WTC11 (cell line): ENCODE results near the gene MMP11. TPM values are rescaled to one million over a fixed set of nuclear protein-coding genes. Genes with fewer than 3 reads are reported as not detected.

Experiments
- ATAC-seq: fragments of 200-7000 bp; cut with Tn5 transposase; 2 replicates; pipeline ENCODE4 v1.10.0; 2021; ENCODE audit warnings: mild to moderate bottlenecking, moderate library complexity
- CTCF ChIA-PET: fragments of 300-600 bp; sonication (Branson Sonifier 250); formaldehyde crosslinking; loops from one replicate; lab custom pipeline; 2021; ENCODE audit warnings: antibody characterized with exemption; lab: Charles Lee
- POLR2A ChIA-PET: fragments of 350-600 bp; sonication (Branson Sonifier 250); formaldehyde crosslinking; loops from one replicate; lab custom pipeline; 2021; ENCODE audit warnings: antibody characterized with exemption; lab: Charles Lee
- DNase-seq: peaks from one replicate; pipeline ENCODE4 v3.0.0; 2021; ENCODE audit warnings: low spot score
- H3K27ac Mint-ChIP-seq: 2 replicates; pipeline ENCODE4 v1.8.0; 2021; ENCODE audit warnings: mixed read lengths
- H3K27me3 Mint-ChIP-seq: 2 replicates; pipeline ENCODE4 v1.8.0; 2021; ENCODE audit warnings: low read depth, mild to moderate bottlenecking, moderate library complexity, mixed read lengths
- H3K36me3 Mint-ChIP-seq: 2 replicates; pipeline ENCODE4 v1.8.0; 2021; ENCODE audit warnings: mixed read lengths
- H3K4me1 Mint-ChIP-seq: 2 replicates; pipeline ENCODE4 v1.8.0; 2022; ENCODE audit warnings: mixed read lengths
- H3K4me3 Mint-ChIP-seq: 2 replicates; pipeline ENCODE4 v1.8.0; 2021; ENCODE audit warnings: mild to moderate bottlenecking, moderate library complexity, mixed read lengths
- H3K9me3 Mint-ChIP-seq: 2 replicates; pipeline ENCODE4 v1.8.0; 2021; ENCODE audit warnings: mixed read lengths
- CBFB ChIP-seq: sonication (generic); formaldehyde crosslinking; IDR thresholded peaks from 2 replicates; pipeline ENCODE4 v1.8.1; 2022; ENCODE audit warnings: mild to moderate bottlenecking, low read depth, missing genetic modification reagents
- CREM ChIP-seq: sonication (generic); formaldehyde crosslinking; IDR thresholded peaks from 2 replicates; pipeline ENCODE4 v1.8.1; 2022; ENCODE audit warnings: mild to moderate bottlenecking, missing genetic modification reagents, moderate library complexity
- HMGXB4 ChIP-seq: sonication (generic); formaldehyde crosslinking; IDR thresholded peaks from 2 replicates; pipeline ENCODE4 v1.8.1; 2023; ENCODE audit warnings: mild to moderate bottlenecking, moderate library complexity, missing genetic modification reagents
- JUN ChIP-seq: sonication (generic); formaldehyde crosslinking; IDR thresholded peaks from 2 replicates; pipeline ENCODE4 v1.8.0; 2023; ENCODE audit warnings: mild to moderate bottlenecking, missing genetic modification reagents
- MXD4 ChIP-seq: fragments of 250-450 bp; sonication (Bioruptor Pico); IDR thresholded peaks from 2 replicates; pipeline ENCODE4 v1.8.0; 2021; ENCODE audit warnings: mild to moderate bottlenecking, moderate library complexity, borderline replicate concordance
- NFYB ChIP-seq: sonication (generic); formaldehyde crosslinking; conservative IDR thresholded peaks from 2 replicates; pipeline ENCODE4 v1.8.0; 2022; ENCODE audit warnings: low read depth, missing genetic modification reagents
- SP1 ChIP-seq: sonication (generic); formaldehyde crosslinking; conservative IDR thresholded peaks from 2 replicates; pipeline ENCODE4 v1.8.1; 2022; ENCODE audit warnings: missing genetic modification reagents
- TEAD4 ChIP-seq: sonication (generic); formaldehyde crosslinking; IDR thresholded peaks from 2 replicates; pipeline ENCODE4 v1.8.0; 2022; ENCODE audit warnings: mild to moderate bottlenecking, missing genetic modification reagents
- ZBTB43 ChIP-seq: sonication (generic); formaldehyde crosslinking; IDR thresholded peaks from 2 replicates; pipeline ENCODE4 v1.8.1; 2023; ENCODE audit warnings: mild to moderate bottlenecking, missing genetic modification reagents
- ZNF121 ChIP-seq: sonication (generic); formaldehyde crosslinking; IDR thresholded peaks from 2 replicates; pipeline ENCODE4 v1.8.0; 2023; ENCODE audit warnings: missing genetic modification reagents
- ZNF219 ChIP-seq: sonication (generic); formaldehyde crosslinking; IDR thresholded peaks from 2 replicates; pipeline ENCODE4 v1.8.0; 2023; ENCODE audit warnings: missing genetic modification reagents, mild to moderate bottlenecking, borderline replicate concordance
- ZNF263 ChIP-seq: sonication (generic); formaldehyde crosslinking; IDR thresholded peaks from 2 replicates; pipeline ENCODE4 v1.8.1; 2022; ENCODE audit warnings: low read depth, mild to moderate bottlenecking, moderate library complexity, missing genetic modification reagents
- ZNF416 ChIP-seq: fragments of 250-450 bp; sonication (Bioruptor Pico); IDR thresholded peaks from 2 replicates; pipeline ENCODE4 v1.9.0; 2021; ENCODE audit warnings: mild to moderate bottlenecking, inconsistent platforms
- ZNF423 ChIP-seq: fragments of 250-450 bp; sonication (Bioruptor Pico); IDR thresholded peaks from 2 replicates; pipeline ENCODE4 v2.1.2; 2022; ENCODE audit warnings: mild to moderate bottlenecking, moderate library complexity
- ZNF532 ChIP-seq: fragments of 250-450 bp; sonication (Bioruptor Pico); IDR thresholded peaks from 2 replicates; pipeline ENCODE4 v1.9.0; 2021; ENCODE audit warnings: mild to moderate bottlenecking, borderline replicate concordance
- total RNA-seq: library from RNA; stranded (reverse); gene quantifications from 3 replicates; pipeline ENCODE4 v1.2.3, GENCODE V29; 2021
- TF ChIP-seq, protein P1 (sequence below): sonication (generic); formaldehyde crosslinking; IDR thresholded peaks from 2 replicates; pipeline ENCODE4 v1.8.1; 2022; ENCODE audit warnings: low read depth, mild to moderate bottlenecking, moderate library complexity, missing genetic modification reagents, borderline replicate concordance
- TF ChIP-seq, protein P2 (sequence below): fragments of 250-450 bp; sonication (Bioruptor Pico); conservative IDR thresholded peaks from 2 replicates; pipeline ENCODE4 v1.9.0; 2021; ENCODE audit warnings: mild to moderate bottlenecking
- TF ChIP-seq, protein P3 (sequence below): sonication (generic); formaldehyde crosslinking; IDR thresholded peaks from 2 replicates; pipeline ENCODE4 v1.8.0; 2022; ENCODE audit warnings: mild to moderate bottlenecking, missing genetic modification reagents
- TF ChIP-seq, protein P4 (sequence below): sonication (generic); formaldehyde crosslinking; IDR thresholded peaks from 2 replicates; pipeline ENCODE4 v1.8.1; 2023; ENCODE audit warnings: mild to moderate bottlenecking, missing genetic modification reagents, borderline replicate concordance

MMP11 gene
- total RNA-seq, 1 experiment from 2014 or later = 16.5 TPM

DNA sequence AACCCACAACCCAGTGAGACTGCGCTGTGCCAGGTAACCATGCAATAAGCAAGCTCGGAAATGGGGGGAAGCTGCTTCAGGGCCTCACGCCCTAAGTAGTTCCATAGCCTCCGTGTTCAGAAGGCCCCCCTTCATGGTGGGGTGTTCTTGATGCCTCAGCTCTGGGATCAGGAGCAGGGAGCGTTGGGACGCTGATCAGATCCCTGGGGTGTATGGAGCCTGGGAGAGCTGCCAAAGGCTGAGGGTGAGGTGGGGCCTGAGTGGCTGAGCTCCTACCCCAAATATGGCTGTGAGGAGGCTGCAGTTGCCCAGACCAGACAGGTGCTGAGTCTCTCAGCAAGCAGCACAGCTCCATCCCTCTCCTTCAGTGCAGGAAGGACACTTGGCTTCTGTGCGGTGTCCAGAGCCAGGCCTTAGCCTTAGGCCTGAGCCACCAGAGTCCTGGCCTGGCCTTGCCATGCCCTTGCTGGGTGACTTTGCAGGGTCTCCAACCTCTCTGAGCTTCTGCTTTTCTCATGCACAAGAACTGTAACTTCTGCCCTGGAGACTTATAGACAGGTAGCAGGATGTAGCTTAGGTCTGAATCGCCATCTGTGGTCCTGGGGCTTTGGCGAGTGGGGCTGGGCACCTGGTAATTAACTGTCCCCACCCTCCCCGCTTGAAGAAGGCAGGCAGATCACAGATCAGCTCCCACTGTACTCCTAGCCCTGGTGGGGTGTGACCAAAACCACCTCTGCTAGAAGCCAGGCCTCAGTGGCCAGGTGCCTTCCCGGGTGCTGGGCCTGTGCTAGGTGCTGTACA, 5.3 kb downstream of the MMP11 start (continued):
- TF ChIP-seq ZNF532 (no peak), ZBTB43 (CRISPR knock-in tag) (no peak), ZNF121 (CRISPR knock-in tag) (no peak), ZNF423 (no peak), NFYB (CRISPR knock-in tag) (no peak), SP1 (CRISPR knock-in tag) (no peak), JUN (CRISPR knock-in tag) (no peak), HMGXB4 (CRISPR knock-in tag) (no peak), TEAD4 (CRISPR knock-in tag) (no peak), ZNF219 (CRISPR knock-in tag) (no peak), MXD4 (no peak), ZNF416 (CRISPR knock-in tag) (no peak)
- TF ChIP-seq, protein P1, sequence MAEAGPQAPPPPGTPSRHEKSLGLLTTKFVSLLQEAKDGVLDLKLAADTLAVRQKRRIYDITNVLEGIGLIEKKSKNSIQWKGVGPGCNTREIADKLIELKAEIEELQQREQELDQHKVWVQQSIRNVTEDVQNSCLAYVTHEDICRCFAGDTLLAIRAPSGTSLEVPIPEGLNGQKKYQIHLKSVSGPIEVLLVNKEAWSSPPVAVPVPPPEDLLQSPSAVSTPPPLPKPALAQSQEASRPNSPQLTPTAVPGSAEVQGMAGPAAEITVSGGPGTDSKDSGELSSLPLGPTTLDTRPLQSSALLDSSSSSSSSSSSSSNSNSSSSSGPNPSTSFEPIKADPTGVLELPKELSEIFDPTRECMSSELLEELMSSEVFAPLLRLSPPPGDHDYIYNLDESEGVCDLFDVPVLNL = no peak
- TF ChIP-seq, protein P2, sequence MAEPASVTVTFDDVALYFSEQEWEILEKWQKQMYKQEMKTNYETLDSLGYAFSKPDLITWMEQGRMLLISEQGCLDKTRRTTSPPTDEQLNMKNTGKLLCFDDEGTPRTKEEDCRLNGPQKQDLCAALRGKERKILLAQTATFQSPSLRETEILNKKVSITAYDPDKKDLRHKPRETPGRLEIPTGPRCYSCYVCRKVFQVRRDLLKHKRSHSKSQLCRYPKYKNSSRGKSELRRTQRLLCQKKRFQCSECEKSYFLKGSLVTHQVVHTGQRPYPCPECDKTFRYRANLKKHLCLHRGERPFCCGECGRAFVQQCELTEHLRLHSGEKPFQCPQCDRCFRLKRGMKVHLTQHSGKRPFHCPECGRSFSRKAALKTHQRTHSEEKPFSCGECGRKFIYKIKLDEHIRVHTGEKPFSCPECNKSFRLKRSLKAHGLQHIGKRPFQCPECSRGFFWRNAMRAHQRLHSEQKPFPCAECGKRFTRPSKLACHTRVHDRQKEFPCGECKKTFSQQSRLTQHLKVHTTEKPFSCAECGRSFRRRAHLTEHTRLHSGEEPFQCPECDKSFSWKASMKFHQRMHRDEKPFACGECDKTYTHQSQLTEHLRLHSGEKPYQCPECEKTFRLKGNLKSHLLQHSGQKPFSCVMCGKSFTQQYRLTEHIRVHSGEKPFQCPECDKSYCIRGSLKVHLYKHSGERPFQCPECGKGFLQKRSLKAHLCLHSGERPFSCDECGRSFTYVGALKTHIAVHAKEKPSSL (CRISPR knock-in tag) = no peak
- TF ChIP-seq, protein P3, sequence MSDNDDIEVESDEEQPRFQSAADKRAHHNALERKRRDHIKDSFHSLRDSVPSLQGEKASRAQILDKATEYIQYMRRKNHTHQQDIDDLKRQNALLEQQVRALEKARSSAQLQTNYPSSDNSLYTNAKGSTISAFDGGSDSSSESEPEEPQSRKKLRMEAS = no peak

DNA sequence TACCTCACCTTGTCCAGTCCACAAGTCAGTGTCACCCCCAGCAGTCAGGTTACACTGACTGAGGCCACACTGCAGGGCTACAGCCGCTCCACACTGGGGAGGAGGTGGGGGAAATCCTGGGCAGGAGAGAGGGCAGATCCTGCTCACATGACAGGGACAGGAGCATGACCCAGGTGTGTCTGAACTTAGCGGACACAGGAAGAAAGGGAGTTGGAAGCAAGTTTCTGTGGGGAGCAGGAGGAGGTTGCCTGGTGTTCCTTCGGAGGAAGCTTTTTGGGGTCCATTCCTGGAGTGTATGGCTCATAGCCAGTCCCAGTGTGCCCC, 5.9 kb downstream of the MMP11 start:
- H3K4me3 Mint-ChIP-seq = no peak overlapping the region
- H3K27ac Mint-ChIP-seq = no peak overlapping the region
- no peak for DNase-seq
- ChIA-PET POLR2A (interaction anchor here (1.6 kb wide), 1 partner anchor 78 kb away, joined by 3 read pairs; no protein-coding TSS in a partner anchor), CTCF (interaction anchor here (0.9 to 1.3 kb wide), 3 partner anchors 10 to 71 kb away, joined by 3 to 9 read pairs (median 3); partner anchors contain the start of gene CHCHD10)
- ATAC-seq = no peak
- H3K27me3 Mint-ChIP-seq = peaks cover 18% of the 10 kb centered on the region
- peaks cover 8% of the 10 kb centered on the region for H3K4me1 Mint-ChIP-seq
- no peaks in the 10 kb centered on the region for H3K9me3 Mint-ChIP-seq
- H3K36me3 Mint-ChIP-seq = no peaks in the 10 kb centered on the region
- TF ChIP-seq, protein P4, sequence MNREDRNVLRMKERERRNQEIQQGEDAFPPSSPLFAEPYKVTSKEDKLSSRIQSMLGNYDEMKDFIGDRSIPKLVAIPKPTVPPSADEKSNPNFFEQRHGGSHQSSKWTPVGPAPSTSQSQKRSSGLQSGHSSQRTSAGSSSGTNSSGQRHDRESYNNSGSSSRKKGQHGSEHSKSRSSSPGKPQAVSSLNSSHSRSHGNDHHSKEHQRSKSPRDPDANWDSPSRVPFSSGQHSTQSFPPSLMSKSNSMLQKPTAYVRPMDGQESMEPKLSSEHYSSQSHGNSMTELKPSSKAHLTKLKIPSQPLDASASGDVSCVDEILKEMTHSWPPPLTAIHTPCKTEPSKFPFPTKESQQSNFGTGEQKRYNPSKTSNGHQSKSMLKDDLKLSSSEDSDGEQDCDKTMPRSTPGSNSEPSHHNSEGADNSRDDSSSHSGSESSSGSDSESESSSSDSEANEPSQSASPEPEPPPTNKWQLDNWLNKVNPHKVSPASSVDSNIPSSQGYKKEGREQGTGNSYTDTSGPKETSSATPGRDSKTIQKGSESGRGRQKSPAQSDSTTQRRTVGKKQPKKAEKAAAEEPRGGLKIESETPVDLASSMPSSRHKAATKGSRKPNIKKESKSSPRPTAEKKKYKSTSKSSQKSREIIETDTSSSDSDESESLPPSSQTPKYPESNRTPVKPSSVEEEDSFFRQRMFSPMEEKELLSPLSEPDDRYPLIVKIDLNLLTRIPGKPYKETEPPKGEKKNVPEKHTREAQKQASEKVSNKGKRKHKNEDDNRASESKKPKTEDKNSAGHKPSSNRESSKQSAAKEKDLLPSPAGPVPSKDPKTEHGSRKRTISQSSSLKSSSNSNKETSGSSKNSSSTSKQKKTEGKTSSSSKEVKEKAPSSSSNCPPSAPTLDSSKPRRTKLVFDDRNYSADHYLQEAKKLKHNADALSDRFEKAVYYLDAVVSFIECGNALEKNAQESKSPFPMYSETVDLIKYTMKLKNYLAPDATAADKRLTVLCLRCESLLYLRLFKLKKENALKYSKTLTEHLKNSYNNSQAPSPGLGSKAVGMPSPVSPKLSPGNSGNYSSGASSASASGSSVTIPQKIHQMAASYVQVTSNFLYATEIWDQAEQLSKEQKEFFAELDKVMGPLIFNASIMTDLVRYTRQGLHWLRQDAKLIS (CRISPR knock-in tag) = no peak
- TF ChIP-seq CREM (CRISPR knock-in tag) = no peak
- no peak for TF ChIP-seq ZNF263
- no peak for TF ChIP-seq CBFB (CRISPR knock-in tag)
